Measurements from ENCODE around the gene NKX6-2.

The NKX6-2 gene

DNA sequence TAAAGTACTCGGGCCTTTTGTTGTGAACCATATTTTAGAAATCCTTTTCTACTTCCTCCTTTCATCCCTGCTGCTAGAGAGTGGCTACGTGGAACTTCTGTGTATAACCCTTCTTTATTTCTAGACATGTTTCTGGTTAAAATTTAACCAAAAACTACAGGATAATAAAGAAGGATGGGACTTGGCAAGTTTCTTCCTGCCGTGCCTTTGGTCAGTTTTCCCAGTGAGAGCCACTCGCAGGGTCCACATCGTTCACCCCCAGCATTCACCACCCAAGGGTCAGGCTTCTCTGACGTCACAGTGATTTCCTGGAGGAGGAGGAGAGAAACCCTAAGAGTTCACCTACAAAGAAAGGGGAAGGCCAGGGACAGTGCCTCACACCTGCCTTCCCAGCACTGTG is 45.4 kb downstream of the NKX6-2 start:
- CTCF ChIA-PET, result no interaction called here
- TF ChIP-seq, protein P1, sequence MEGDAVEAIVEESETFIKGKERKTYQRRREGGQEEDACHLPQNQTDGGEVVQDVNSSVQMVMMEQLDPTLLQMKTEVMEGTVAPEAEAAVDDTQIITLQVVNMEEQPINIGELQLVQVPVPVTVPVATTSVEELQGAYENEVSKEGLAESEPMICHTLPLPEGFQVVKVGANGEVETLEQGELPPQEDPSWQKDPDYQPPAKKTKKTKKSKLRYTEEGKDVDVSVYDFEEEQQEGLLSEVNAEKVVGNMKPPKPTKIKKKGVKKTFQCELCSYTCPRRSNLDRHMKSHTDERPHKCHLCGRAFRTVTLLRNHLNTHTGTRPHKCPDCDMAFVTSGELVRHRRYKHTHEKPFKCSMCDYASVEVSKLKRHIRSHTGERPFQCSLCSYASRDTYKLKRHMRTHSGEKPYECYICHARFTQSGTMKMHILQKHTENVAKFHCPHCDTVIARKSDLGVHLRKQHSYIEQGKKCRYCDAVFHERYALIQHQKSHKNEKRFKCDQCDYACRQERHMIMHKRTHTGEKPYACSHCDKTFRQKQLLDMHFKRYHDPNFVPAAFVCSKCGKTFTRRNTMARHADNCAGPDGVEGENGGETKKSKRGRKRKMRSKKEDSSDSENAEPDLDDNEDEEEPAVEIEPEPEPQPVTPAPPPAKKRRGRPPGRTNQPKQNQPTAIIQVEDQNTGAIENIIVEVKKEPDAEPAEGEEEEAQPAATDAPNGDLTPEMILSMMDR (IDR thresholded peaks at IDR 0.05; ENCODE audit: control extremely low read depth, extremely low read depth, low read depth, missing control alignments), result no peak
- no peak for DNase-seq (ENCODE audit: extremely low spot score)
- POLR2A ChIA-PET, result no interaction called here

DNA sequence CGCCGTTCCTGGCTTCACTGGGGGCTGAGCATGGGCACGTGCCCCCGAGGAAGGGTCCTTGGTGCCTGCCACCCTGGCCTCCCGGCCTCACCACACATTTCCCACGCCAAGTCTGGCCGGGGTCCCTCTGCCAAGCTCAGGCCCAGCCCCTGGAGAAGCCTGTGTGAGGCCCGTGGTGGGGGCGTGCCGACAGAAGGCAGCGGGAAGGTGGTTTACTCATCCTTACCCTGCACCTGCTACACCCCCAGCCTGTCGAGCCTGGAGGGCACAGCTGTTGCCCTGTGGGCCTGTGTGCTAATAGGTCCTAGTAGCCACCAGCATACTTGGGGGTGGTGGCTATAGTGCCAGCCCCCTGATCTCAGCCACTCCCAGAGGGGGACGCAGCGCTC is 46.7 kb downstream of the NKX6-2 start:
- TF ChIP-seq, protein P1 (IDR thresholded peaks at IDR 0.05; ENCODE audit: control extremely low read depth, extremely low read depth, low read depth, missing control alignments), result no peak
- DNase-seq (ENCODE audit: extremely low spot score), result no peak
- ChIA-PET POLR2A (no interaction called here), CTCF (interaction anchor here (0.9 kb wide), 1 partner anchor 9 kb away, joined by 4 read pairs; no protein-coding TSS in a partner anchor)

DNA sequence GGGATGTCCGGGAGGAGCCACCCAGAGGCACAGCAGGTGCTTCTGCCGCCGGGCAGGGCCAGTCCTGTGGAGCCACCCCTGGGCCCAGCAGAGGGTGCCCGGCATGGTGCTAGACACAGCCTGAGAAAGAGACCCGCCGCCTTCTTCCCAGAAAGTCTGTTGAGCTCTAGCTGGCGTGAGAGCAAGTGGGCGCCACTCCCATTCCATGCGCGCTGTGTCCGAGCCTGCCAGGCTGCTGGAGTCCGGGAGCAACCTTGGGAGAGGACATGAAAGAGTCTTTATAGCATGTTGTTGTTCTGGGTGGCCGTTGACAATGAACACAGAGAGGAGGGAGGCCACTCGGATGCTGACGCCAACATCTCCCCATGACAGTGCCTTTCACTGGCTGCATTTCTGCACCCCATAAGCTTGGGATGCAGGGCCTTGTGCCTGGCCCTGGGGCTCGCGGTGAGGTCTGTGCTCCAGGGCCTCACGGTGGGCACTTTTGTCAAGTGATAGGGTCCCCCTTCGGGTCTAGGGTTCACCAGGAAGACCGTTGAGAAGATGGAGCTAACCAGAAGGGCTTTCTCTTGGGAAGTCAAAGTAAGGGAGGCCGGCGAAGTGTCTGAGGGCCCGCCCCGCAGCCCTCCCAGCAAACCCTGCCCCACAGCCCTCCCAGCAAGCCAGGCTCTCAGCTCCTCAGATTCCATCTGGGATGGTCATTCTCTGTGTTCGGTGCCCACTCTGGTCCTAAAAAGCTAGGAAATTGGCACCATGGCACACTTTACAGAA is 47.3 kb downstream of the NKX6-2 start:
- CTCF ChIA-PET, result interaction anchor here (0.9 kb wide), 1 partner anchor 9 kb away, joined by 4 read pairs; no protein-coding TSS in a partner anchor
- POLR2A ChIA-PET, result no interaction called here
- DNase-seq (ENCODE audit: extremely low spot score), result no peak
- TF ChIP-seq, protein P1 (IDR thresholded peaks at IDR 0.05; ENCODE audit: control extremely low read depth, extremely low read depth, low read depth, missing control alignments), result no peak

DNA sequence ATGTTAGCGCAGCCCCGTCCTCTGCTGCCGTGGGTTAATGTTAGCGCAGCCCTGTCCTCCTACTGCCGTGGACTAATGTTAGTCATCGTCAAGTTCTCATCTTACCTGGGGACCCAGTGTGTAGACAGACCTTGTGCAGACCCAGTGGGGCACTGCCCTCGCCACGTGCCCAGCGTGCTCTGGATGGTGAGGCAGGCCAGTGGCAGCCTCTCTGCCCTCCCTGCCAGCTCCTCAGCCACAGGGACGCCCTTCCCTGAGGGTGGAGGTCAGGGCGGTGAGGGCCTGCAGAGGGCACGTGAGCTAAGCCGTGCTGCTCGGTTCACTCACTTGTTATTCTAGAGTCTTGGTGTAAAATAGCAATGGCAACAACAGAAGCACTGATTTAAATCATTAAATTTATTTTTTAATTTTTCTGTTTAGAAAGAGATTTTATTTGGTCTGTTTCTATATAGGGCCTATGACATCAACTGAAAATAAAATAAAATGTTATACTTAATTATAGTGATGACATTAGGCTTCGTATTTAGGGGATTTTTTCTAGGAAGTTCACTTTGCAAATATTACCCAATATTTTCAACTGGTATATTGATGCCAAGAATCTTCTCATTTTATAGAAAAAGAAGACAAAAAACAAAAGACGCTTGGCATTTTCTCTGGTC is 48.4 kb downstream of the NKX6-2 start:
- CTCF ChIA-PET, result no interaction called here

DNA sequence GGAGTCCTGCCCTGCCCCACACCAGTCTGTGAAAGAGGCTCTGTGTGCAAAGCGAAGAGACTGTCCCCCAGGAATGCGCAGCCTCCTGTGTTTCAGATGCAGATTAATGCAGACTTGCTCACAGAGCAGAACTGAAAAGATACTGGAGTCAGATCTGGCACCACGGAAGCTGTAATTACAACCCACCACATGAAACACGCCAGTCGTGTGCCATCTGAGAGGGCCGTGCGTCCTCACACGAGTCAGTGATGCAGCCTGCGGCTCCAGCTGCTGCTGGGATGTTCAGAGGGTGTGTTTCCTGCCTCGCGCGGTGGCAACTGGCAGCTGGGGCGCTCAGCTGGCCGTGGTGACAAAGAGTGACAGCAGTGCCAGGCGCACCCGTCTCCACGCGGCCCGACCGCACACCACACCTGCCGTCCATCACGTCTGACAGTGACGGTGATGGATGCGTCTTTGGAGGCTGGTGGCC is 50.0 kb downstream of the NKX6-2 start:
- DNase-seq (ENCODE audit: extremely low spot score), result no peak
- ChIA-PET POLR2A (no interaction called here), CTCF (no interaction called here)
- TF ChIP-seq, protein P1 (IDR thresholded peaks at IDR 0.05; ENCODE audit: control extremely low read depth, extremely low read depth, low read depth, missing control alignments), result no peak

More for the DNA sequence above, 48.4 kb downstream of the NKX6-2 start:
- TF ChIP-seq, protein P1 (IDR thresholded peaks at IDR 0.05; ENCODE audit: control extremely low read depth, extremely low read depth, low read depth, missing control alignments), result no peak
- no peak for DNase-seq (ENCODE audit: extremely low spot score)
- POLR2A ChIA-PET, result no interaction called here

DNA sequence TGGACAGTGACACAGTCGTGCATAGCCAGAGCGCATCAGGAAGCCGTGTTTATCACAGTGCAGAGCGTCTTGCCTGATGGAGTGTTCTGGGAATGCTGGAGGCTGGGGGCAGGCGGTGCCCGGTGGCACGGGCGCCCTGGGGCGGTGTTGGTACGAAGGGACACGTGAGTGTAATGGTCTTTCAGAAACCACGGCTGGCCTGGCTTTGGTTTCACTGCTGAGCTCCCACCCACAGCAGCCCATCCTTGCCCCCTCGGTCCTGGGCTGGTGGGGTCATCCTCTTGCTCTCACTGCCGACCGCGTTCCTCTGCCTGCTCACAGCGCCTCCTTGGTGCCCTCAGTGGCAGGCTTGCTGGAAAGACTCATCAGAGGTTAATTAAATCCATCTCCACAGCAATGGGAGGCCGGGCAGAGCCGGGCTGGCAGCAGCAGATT is 50.6 kb downstream of the NKX6-2 start:
- TF ChIP-seq, protein P1 (IDR thresholded peaks at IDR 0.05; ENCODE audit: control extremely low read depth, extremely low read depth, low read depth, missing control alignments), result no peak
- ChIA-PET CTCF (no interaction called here), POLR2A (no interaction called here)
- no peak for DNase-seq (ENCODE audit: extremely low spot score)

Measured in GM10248 (cell line).